Hepatocyte (in vitro differentiated cells): ENCODE results near the gene SH2D3C. TPM values are rescaled to one million over a fixed set of nuclear protein-coding genes. Genes with fewer than 3 reads are reported as not detected.

ENCODE experiments used
- DNase-seq: peaks from one replicate; pipeline ENCODE4 v3.0.0-alpha.2; 2016; ENCODE audit warnings: low spot score
- H2AFZ ChIP-seq: fragments of 200-600 bp; sonication (generic); 2 replicates; pipeline ENCODE4 v1.6.0; 2016; ENCODE audit warnings: antibody characterized with exemption, mild to moderate bottlenecking
- H3K27ac ChIP-seq: fragments of 200-600 bp; sonication (generic); 2 replicates; pipeline ENCODE4 v1.5.1; 2016; ENCODE audit warnings: mild to moderate bottlenecking
- H3K27me3 ChIP-seq: fragments of 200-600 bp; sonication (generic); 2 replicates; pipeline ENCODE4 v1.6.1; 2016
- H3K36me3 ChIP-seq: fragments of 200-600 bp; sonication (generic); replicated peaks from 2 replicates; pipeline ENCODE4 v1.5.1; 2016; ENCODE audit warnings: low read depth; ENCODE audit not compliant: insufficient read depth
- H3K4me1 ChIP-seq: fragments of 200-600 bp; sonication (generic); 2 replicates; pipeline ENCODE4 v1.5.1; 2016; ENCODE audit warnings: mild to moderate bottlenecking, moderate library complexity; ENCODE audit not compliant: insufficient read depth
- H3K4me2 ChIP-seq: fragments of 200-600 bp; sonication (generic); 2 replicates; pipeline ENCODE4 v1.6.0; 2016
- H3K4me3 ChIP-seq: fragments of 200-600 bp; sonication (generic); 2 replicates; pipeline ENCODE4 v1.5.1; 2016; ENCODE audit warnings: mild to moderate bottlenecking
- H3K79me2 ChIP-seq: fragments of 200-600 bp; sonication (generic); 2 replicates; pipeline ENCODE4 v1.6.0; 2017; ENCODE audit warnings: mild to moderate bottlenecking
- H3K9me2 ChIP-seq: fragments of 200-600 bp; sonication (generic); replicated peaks from 2 replicates; pipeline ENCODE4 v1.6.0; 2017; ENCODE audit warnings: mild to moderate bottlenecking; ENCODE audit not compliant: insufficient read depth
- H3K9me3 ChIP-seq: fragments of 200-600 bp; sonication (generic); 2 replicates; pipeline ENCODE4 v1.5.1; 2016; ENCODE audit warnings: low read depth, mild to moderate bottlenecking
- H4K20me1 ChIP-seq: fragments of 200-600 bp; sonication (generic); 2 replicates; pipeline ENCODE4 v1.6.0; 2016; ENCODE audit warnings: mild to moderate bottlenecking; ENCODE audit not compliant: insufficient read depth, poor library complexity, severe bottlenecking
- CTCF ChIP-seq: fragments of 200-600 bp; sonication (generic); IDR thresholded peaks from 2 replicates; pipeline ENCODE4 v1.5.1; 2016; ENCODE audit warnings: antibody characterized with exemption, mild to moderate bottlenecking; ENCODE audit not compliant: poor library complexity
- EZH2 ChIP-seq: fragments of 200-600 bp; sonication (generic); IDR thresholded peaks from 2 replicates; pipeline ENCODE4 v1.6.1; 2016; ENCODE audit warnings: antibody characterized with exemption, mild to moderate bottlenecking, borderline replicate concordance
- EZH2phosphoT487 ChIP-seq: fragments of 200-600 bp; sonication (generic); IDR thresholded peaks from one replicate; pipeline ENCODE4 v1.6.1; 2018; ENCODE audit warnings: antibody characterized with exemption, mild to moderate bottlenecking, low read depth, moderate library complexity; ENCODE audit not compliant: unreplicated experiment, severe bottlenecking
- WGBS: methylation state at CpG from one replicate; pipeline ENCODE4 v1.1.6; 2016; ENCODE audit warnings: low lambda C conversion rate; ENCODE audit errors: missing lambda C conversion rate; 5-methylcytosine and 5-hydroxymethylcytosine counted together
- polyA plus RNA-seq: library from polyadenylated mRNA; unstranded; fragments of >200 nt; fragmentation: Nextera tagmentation; extraction: Ambion mirVana; gene quantifications from 2 replicates; pipeline ENCODE4 v1.2.1, GENCODE V29; 2016
- total RNA-seq: library from RNA; depleted of rRNA; stranded (reverse); fragments of >200 nt; gene quantifications from 2 replicates; pipeline ENCODE4 v1.2.3, GENCODE V29; 2014

Gene SH2D3C
- total and polyA plus RNA-seq, 2 experiments from 2014 or later: 0.23 to 0.89 TPM

- Histone ChIP-seq H3K4me1 (no peaks in the 10 kb centered on the region), H3K79me2 (no peaks in the 10 kb centered on the region), H3K9me3 (no peaks in the 10 kb centered on the region), H3K4me2 (no peak within 1 kb of the TSS), H4K20me1 (no peaks in the 10 kb centered on the region), H2AFZ (no peak within 1 kb of the TSS), H3K9me2 (no peaks in the 10 kb centered on the region), H3K27me3 (no peaks in the 10 kb centered on the region), H3K4me3 (no peak within 1 kb of the TSS), H3K27ac (no peak within 1 kb of the TSS), H3K36me3 (no peaks in the 10 kb centered on the region)
- DNase-seq: no peak
- no peak for TF ChIP-seq EZH2phosphoT487
- TF ChIP-seq EZH2: no peak
- TF ChIP-seq CTCF: no peak
- WGBS: 75% methylated on average over 11 of the region's 11 CpGs
Measured at GRCh38 chr9:127706836-127707241, 71.6 kb downstream of the SH2D3C start, which contains the start of gene CFAP157. Gene CFAP157 (plus strand): TSS chr9:127706988. CDS start chr9:127707032, 44 bp downstream.

GRCh38 chr9:127705577-127706379 lies 72.7 kb downstream of the SH2D3C start:
- no peak for DNase-seq
- Histone ChIP-seq H4K20me1 (no peaks in the 10 kb centered on the region), H3K4me2 (no peak overlapping the region), H3K27ac (no peak overlapping the region), H3K9me3 (no peaks in the 10 kb centered on the region), H3K4me3 (no peak overlapping the region), H2AFZ (no peak overlapping the region), H3K27me3 (no peaks in the 10 kb centered on the region), H3K36me3 (no peaks in the 10 kb centered on the region), H3K4me1 (no peaks in the 10 kb centered on the region), H3K79me2 (no peaks in the 10 kb centered on the region), H3K9me2 (no peaks in the 10 kb centered on the region)
- WGBS: 88% methylated on average over 10 of the region's 12 CpGs
- TF ChIP-seq CTCF: no peak
- no peak for TF ChIP-seq EZH2phosphoT487
- TF ChIP-seq EZH2: no peak

- H3K27ac ChIP-seq: no peak overlapping the region
- H3K9me3 ChIP-seq: no peaks in the 10 kb centered on the region
- no peak overlapping the region for H3K4me2 ChIP-seq
- 91% methylated on average over 9 of the region's 9 CpGs for WGBS
- H3K4me3 ChIP-seq: no peak overlapping the region
- no peaks in the 10 kb centered on the region for H3K79me2 ChIP-seq
- TF ChIP-seq CTCF (no peak), EZH2 (no peak), EZH2phosphoT487 (no peak)
- H3K4me1 ChIP-seq: no peaks in the 10 kb centered on the region
- H3K36me3 ChIP-seq: no peaks in the 10 kb centered on the region
- no peaks in the 10 kb centered on the region for H4K20me1 ChIP-seq
- no peaks in the 10 kb centered on the region for H3K27me3 ChIP-seq
- H3K9me2 ChIP-seq: no peaks in the 10 kb centered on the region
- DNase-seq: no peak
- no peak overlapping the region for H2AFZ ChIP-seq
Measured at GRCh38 chr9:127703289-127703946, 75.0 kb downstream of the SH2D3C start.
